Measurements from ENCODE around the gene LRRC8A. TPM values are rescaled to one million over a fixed set of nuclear protein-coding genes. Genes with fewer than 3 reads are reported as not detected.
"Not testable (repeated sequence)": the region's sequence is repeated elsewhere in the genome, so short reads cannot be mapped to it uniquely, and the experiment has no call there.

Gene LRRC8A
- total RNA-seq, 2 experiments from 2014 or later, result 25.6 to 26.7 TPM

- H3K4me3 Mint-ChIP-seq; ATAC-seq; DNase-seq; H3K9me3 Mint-ChIP-seq (ENCODE audit: low read depth); H3K27ac Mint-ChIP-seq; H3K4me1 Mint-ChIP-seq; H3K27me3 Mint-ChIP-seq: not testable (repeated sequence)
- CTCF ChIA-PET, result interaction anchor here (1.5 to 1.7 kb wide), 2 partner anchors 12 to 17 kb away, joined by 4 read pairs; no protein-coding TSS in a partner anchor
- peaks cover 13% of the 10 kb centered on the region for H3K36me3 Mint-ChIP-seq
Measured at GRCh38 chr9:128851024-128851423, 30.9 kb upstream of the LRRC8A start.

GRCh38 chr9:128851779-128852600 lies 29.9 kb upstream of the LRRC8A start:
- DNase-seq; H3K27ac Mint-ChIP-seq; H3K4me1 Mint-ChIP-seq; H3K27me3 Mint-ChIP-seq; H3K4me3 Mint-ChIP-seq; H3K9me3 Mint-ChIP-seq (ENCODE audit: low read depth): not testable (repeated sequence)
- peaks cover 13% of the 10 kb centered on the region for H3K36me3 Mint-ChIP-seq
- ATAC-seq, result peak; percentile 42
- CTCF ChIA-PET, result interaction anchor here (0.7 to 3.1 kb wide), 8 partner anchors 11 to 295 kb away, joined by 3 to 25 read pairs (median 3); partner anchors contain the start of genes DOLPP1 and ENDOG

- CTCF ChIA-PET, result interaction anchor here (0.7 to 3.1 kb wide), 9 partner anchors 9 to 295 kb away, joined by 3 to 25 read pairs (median 3); partner anchors contain the start of genes DOLPP1 and ENDOG
- H3K27ac Mint-ChIP-seq; H3K4me3 Mint-ChIP-seq; ATAC-seq; DNase-seq; H3K27me3 Mint-ChIP-seq; H3K9me3 Mint-ChIP-seq (ENCODE audit: low read depth); H3K4me1 Mint-ChIP-seq: not testable (repeated sequence)
- H3K36me3 Mint-ChIP-seq, result peaks cover 13% of the 10 kb centered on the region
Measured at GRCh38 chr9:128852646-128853045, 29.3 kb upstream of the LRRC8A start.

GRCh38 chr9:128854454-128854853 lies 27.5 kb upstream of the LRRC8A start:
- CTCF ChIA-PET, result interaction anchor here (1.4 to 3.1 kb wide), 3 partner anchors 9 to 72 kb away, joined by 3 to 25 read pairs (median 7); partner anchors contain the start of gene ENDOG
- H3K4me3 Mint-ChIP-seq; H3K27me3 Mint-ChIP-seq; H3K4me1 Mint-ChIP-seq; DNase-seq; H3K9me3 Mint-ChIP-seq (ENCODE audit: low read depth); ATAC-seq; H3K27ac Mint-ChIP-seq: not testable (repeated sequence)
- H3K36me3 Mint-ChIP-seq, result peaks cover 11% of the 10 kb centered on the region

- H3K27me3 Mint-ChIP-seq; ATAC-seq; CTCF ChIA-PET; DNase-seq; H3K4me3 Mint-ChIP-seq; H3K9me3 Mint-ChIP-seq (ENCODE audit: low read depth); H3K4me1 Mint-ChIP-seq; H3K27ac Mint-ChIP-seq; H3K36me3 Mint-ChIP-seq: not testable (repeated sequence)
Measured at GRCh38 chr9:128858476-128858875, 23.5 kb upstream of the LRRC8A start.

- no peak for ATAC-seq
- Mint-ChIP-seq H3K4me3 (no peak overlapping the region), H3K36me3 (no peaks in the 10 kb centered on the region), H3K27me3 (no peaks in the 10 kb centered on the region), H3K27ac (no peak overlapping the region), H3K9me3 (ENCODE audit: low read depth) (no peaks in the 10 kb centered on the region), H3K4me1 (peaks cover 6% of the 10 kb centered on the region)
- DNase-seq, result no peak
- CTCF ChIA-PET, result interaction anchor here (0.8 to 9.8 kb wide), 4 partner anchors 15 to 78 kb away, joined by 3 to 162 read pairs (median 4); no protein-coding TSS in a partner anchor
Measured at GRCh38 chr9:128860937-128861336, 21.0 kb upstream of the LRRC8A start.

GRCh38 chr9:128861501-128861900 lies 20.4 kb upstream of the LRRC8A start:
- ATAC-seq, result no peak
- Mint-ChIP-seq H3K4me3 (no peak overlapping the region), H3K27me3 (no peaks in the 10 kb centered on the region), H3K4me1 (peaks cover 6% of the 10 kb centered on the region), H3K36me3 (no peaks in the 10 kb centered on the region), H3K27ac (no peak overlapping the region), H3K9me3 (ENCODE audit: low read depth) (no peaks in the 10 kb centered on the region)
- CTCF ChIA-PET, result interaction anchor here (0.5 to 9.8 kb wide), 9 partner anchors 8 to 164 kb away, joined by 3 to 162 read pairs (median 3); no protein-coding TSS in a partner anchor
- no peak for DNase-seq

- Mint-ChIP-seq H3K4me3 (no peak overlapping the region), H3K9me3 (ENCODE audit: low read depth) (no peaks in the 10 kb centered on the region), H3K4me1 (peaks cover 6% of the 10 kb centered on the region), H3K36me3 (no peaks in the 10 kb centered on the region), H3K27ac (no peak overlapping the region), H3K27me3 (no peaks in the 10 kb centered on the region)
- ATAC-seq (no peak), DNase-seq (no peak)
- CTCF ChIA-PET, result interaction anchor here (0.8 to 9.8 kb wide), 10 partner anchors 9 to 166 kb away, joined by 3 to 162 read pairs (median 4); partner anchors contain the start of gene SH3GLB2
Measured at GRCh38 chr9:128862401-128862851, 19.5 kb upstream of the LRRC8A start.

- Mint-ChIP-seq H3K27me3 (no peaks in the 10 kb centered on the region), H3K27ac (no peak overlapping the region)
Measured at GRCh38 chr9:128863647-128864046, 18.3 kb upstream of the LRRC8A start.

GRCh38 chr9:128870128-128870940 lies 11.6 kb upstream of the LRRC8A start:
- CTCF ChIA-PET, result interaction anchor here (1.2 to 1.8 kb wide), 2 partner anchors 40 to 58 kb away, joined by 3 to 6 read pairs; partner anchors contain the start of gene SPOUT1
- ATAC-seq (no peak), DNase-seq (no peak)
- Mint-ChIP-seq H3K9me3 (ENCODE audit: low read depth) (no peaks in the 10 kb centered on the region), H3K4me3 (no peak overlapping the region), H3K4me1 (peaks cover 4% of the 10 kb centered on the region), H3K27me3 (no peaks in the 10 kb centered on the region), H3K27ac (no peak overlapping the region), H3K36me3 (no peaks in the 10 kb centered on the region)

More at GRCh38 chr9:128863647-128864046, 18.3 kb upstream of the LRRC8A start:
- Mint-ChIP-seq H3K36me3 (no peaks in the 10 kb centered on the region), H3K4me1 (peaks cover 6% of the 10 kb centered on the region), H3K4me3 (no peak overlapping the region), H3K9me3 (ENCODE audit: low read depth) (no peaks in the 10 kb centered on the region)
- CTCF ChIA-PET, result interaction anchor here (0.7 to 9.8 kb wide), 19 partner anchors 10 to 493 kb away, joined by 3 to 162 read pairs (median 4); partner anchors contain the start of genes ENDOG, KYAT1, LRRC8A and PHYHD1
- ATAC-seq (peak; percentile 93), DNase-seq (peak; percentile 89)

GRCh38 chr9:128870941-128871265 lies 11.0 kb upstream of the LRRC8A start:
- H3K9me3 Mint-ChIP-seq (ENCODE audit: low read depth); H3K27ac Mint-ChIP-seq; DNase-seq; H3K36me3 Mint-ChIP-seq; H3K4me1 Mint-ChIP-seq; H3K27me3 Mint-ChIP-seq; H3K4me3 Mint-ChIP-seq; ATAC-seq: not testable (repeated sequence)
- CTCF ChIA-PET, result interaction anchor here (1.2 to 1.8 kb wide), 2 partner anchors 41 to 58 kb away, joined by 3 to 6 read pairs; partner anchors contain the start of gene SPOUT1

GRCh38 chr9:128877852-128878251 lies 4.1 kb upstream of the LRRC8A start:
- Mint-ChIP-seq H3K36me3 (peaks cover 1% of the 10 kb centered on the region), H3K9me3 (ENCODE audit: low read depth) (no peaks in the 10 kb centered on the region), H3K27me3 (no peaks in the 10 kb centered on the region), H3K27ac (no peak overlapping the region), H3K4me3 (no peak overlapping the region), H3K4me1 (peaks cover 17% of the 10 kb centered on the region)
- CTCF ChIA-PET, result interaction anchor here (1.1 to 5.2 kb wide), 7 partner anchors 11 to 59 kb away, joined by 3 to 31 read pairs (median 3); partner anchors contain the start of gene ENDOG
- no peak for ATAC-seq
- no peak for DNase-seq
